ENCODE results near the gene MAN2B2. TPM values are rescaled to one million over a fixed set of nuclear protein-coding genes. Genes with fewer than 3 reads are reported as not detected.

Gene MAN2B2
- total and polyA plus RNA-seq, 7 donors, result 3.0 to 24.3 (median 18.7) TPM

- Histone ChIP-seq H3K36me3 (no peaks in the 10 kb centered on the region), H3K4me3 (no peak overlapping the region), H3K27ac (no peak overlapping the region), H3K4me1 (no peaks in the 10 kb centered on the region), H3K9me3 (peaks cover 0 to 4% (median 4%) of the 10 kb centered on the region in 4 donors), H3K27me3 (peaks cover 0 to 49% (median 0%) of the 10 kb centered on the region in 3 donors)
- intact Hi-C loops (cut with DNase I), result no loop called here
- no peak for DNase-seq
- TF ChIP-seq POLR2A (IDR thresholded peaks at IDR 0.05), result no peak
- no peak for TF ChIP-seq EP300 (IDR thresholded peaks at IDR 0.05)
- no peak for TF ChIP-seq CTCF (IDR thresholded peaks at IDR 0.05)
- no peak for TF ChIP-seq POLR2AphosphoS5 (IDR thresholded peaks at IDR 0.05)
Observed at GRCh38 chr4:6540879-6541278, 34.1 kb upstream of the MAN2B2 start.

GRCh38 chr4:6541789-6542188 is 33.2 kb upstream of the MAN2B2 start:
- WGBS, 2 donors, result 69 to 70% methylated on average over 6 of the region's 6 CpGs
- no peak for DNase-seq
- Histone ChIP-seq H3K4me1 (no peaks in the 10 kb centered on the region), H3K36me3 (no peaks in the 10 kb centered on the region), H3K27ac (no peak overlapping the region), H3K27me3 (peaks cover 0 to 46% (median under 1%) of the 10 kb centered on the region in 3 donors), H3K9me3 (peaks cover 0 to 4% (median 4%) of the 10 kb centered on the region in 4 donors), H3K4me3 (no peak overlapping the region)
- TF ChIP-seq CTCF (IDR thresholded peaks at IDR 0.05) (no peak), EP300 (IDR thresholded peaks at IDR 0.05) (no peak), POLR2A (IDR thresholded peaks at IDR 0.05) (no peak), POLR2AphosphoS5 (IDR thresholded peaks at IDR 0.05) (no peak)
- intact Hi-C loops (cut with DNase I), result no loop called here

- intact Hi-C loops (cut with DNase I), result no loop called here
- no peak overlapping the region for H3K4me3 ChIP-seq
- no peaks in the 10 kb centered on the region for H3K4me1 ChIP-seq
- peaks cover 0 to 39% (median 3%) of the 10 kb centered on the region in 3 donors for H3K27me3 ChIP-seq
- WGBS, 2 donors, result 73 to 74% methylated on average over 12 of the region's 12 CpGs
- DNase-seq, result no peak
- TF ChIP-seq POLR2A (IDR thresholded peaks at IDR 0.05) (no peak), EP300 (IDR thresholded peaks at IDR 0.05) (no peak), POLR2AphosphoS5 (IDR thresholded peaks at IDR 0.05) (no peak), CTCF (IDR thresholded peaks at IDR 0.05) (no peak)
- H3K36me3 ChIP-seq, result no peaks in the 10 kb centered on the region
- H3K27ac ChIP-seq, result no peak overlapping the region
- peaks cover 0 to 4% (median 4%) of the 10 kb centered on the region in 4 donors for H3K9me3 ChIP-seq
Observed at GRCh38 chr4:6542951-6543350, 32.0 kb upstream of the MAN2B2 start.

- 73 to 80% methylated on average over 4 of the region's 4 CpGs for WGBS, 2 donors
- H3K36me3 ChIP-seq, result no peaks in the 10 kb centered on the region
Observed at GRCh38 chr4:6546091-6546490, 28.9 kb upstream of the MAN2B2 start.

GRCh38 chr4:6546681-6547447 is 28.1 kb upstream of the MAN2B2 start:
- Histone ChIP-seq H3K4me3 (no peak overlapping the region), H3K9me3 (peaks cover 0 to 4% (median 0%) of the 10 kb centered on the region in 4 donors), H3K36me3 (no peaks in the 10 kb centered on the region), H3K27ac (no peak overlapping the region), H3K27me3 (peaks cover 0 to 30% (median 3%) of the 10 kb centered on the region in 3 donors), H3K4me1 (no peaks in the 10 kb centered on the region)
- DNase-seq, result no peak
- WGBS, 2 donors, result 21 to 30% methylated on average over 19 of the region's 19 CpGs
- intact Hi-C loops (cut with DNase I), result loop anchor here (5.0 kb wide), 1 partner anchor 215 kb away; no protein-coding TSS in a partner anchor
- TF ChIP-seq POLR2AphosphoS5 (IDR thresholded peaks at IDR 0.05) (no peak), EP300 (IDR thresholded peaks at IDR 0.05) (no peak), CTCF (IDR thresholded peaks at IDR 0.05) (peak in 3 of 4 experiments; percentile 65 to 80 (median 74)), POLR2A (IDR thresholded peaks at IDR 0.05) (no peak)

More at GRCh38 chr4:6546091-6546490, 28.9 kb upstream of the MAN2B2 start:
- no peak overlapping the region for H3K4me3 ChIP-seq
- H3K9me3 ChIP-seq, result no peaks in the 10 kb centered on the region
- no peaks in the 10 kb centered on the region for H3K4me1 ChIP-seq
- H3K27me3 ChIP-seq, result peaks cover 0 to 26% (median 3%) of the 10 kb centered on the region in 3 donors
- TF ChIP-seq POLR2AphosphoS5 (IDR thresholded peaks at IDR 0.05) (no peak), POLR2A (IDR thresholded peaks at IDR 0.05) (no peak)
- H3K27ac ChIP-seq, result no peak overlapping the region
- intact Hi-C loops (cut with DNase I), result loop anchor here (5.0 kb wide), 1 partner anchor 214 kb away; no protein-coding TSS in a partner anchor
- no peak for DNase-seq

Data from sigmoid colon (tissue), 7 donors.